ENCODE data around the gene TBRG4. TPM values are rescaled to one million over a fixed set of nuclear protein-coding genes. Genes with fewer than 3 reads are reported as not detected.
A peak's percentile ranks its signal among the peaks of the same experiment; 100 is the strongest.

Gene TBRG4
- total RNA-seq, 1 donor from 2014 or later = 58.0 TPM

GRCh38 chr7:45143616-45144015 lies 32.1 kb upstream of the TBRG4 start:
- DNase-seq (ENCODE audit: low spot score) = no peak

GRCh38 chr7:45140827-45141226 lies 29.3 kb upstream of the TBRG4 start:
- no peak for DNase-seq (ENCODE audit: low spot score)

- DNase-seq (ENCODE audit: low spot score) = no peak
Measured at GRCh38 chr7:45138433-45139267, 27.2 kb upstream of the TBRG4 start.

- DNase-seq (ENCODE audit: low spot score) = peak; percentile 66
Measured at GRCh38 chr7:45136106-45137060, 24.9 kb upstream of the TBRG4 start.

GRCh38 chr7:45133877-45134276 lies 22.4 kb upstream of the TBRG4 start:
- no peak for DNase-seq (ENCODE audit: low spot score)

- DNase-seq (ENCODE audit: low spot score) = no peak
Measured at GRCh38 chr7:45133352-45133751, 21.9 kb upstream of the TBRG4 start.

GRCh38 chr7:45132708-45133320 lies 21.3 kb upstream of the TBRG4 start:
- no peak for DNase-seq (ENCODE audit: low spot score)

GRCh38 chr7:45131891-45132290 lies 20.4 kb upstream of the TBRG4 start:
- no peak for DNase-seq (ENCODE audit: low spot score)

- DNase-seq (ENCODE audit: low spot score) = no peak
Measured at GRCh38 chr7:45130910-45131309, 19.4 kb upstream of the TBRG4 start.

- no peak for DNase-seq (ENCODE audit: low spot score)
Measured at GRCh38 chr7:45129906-45130305, 18.4 kb upstream of the TBRG4 start.

- no peak for DNase-seq (ENCODE audit: low spot score)
Measured at GRCh38 chr7:45129181-45129800, 17.8 kb upstream of the TBRG4 start.

- DNase-seq (ENCODE audit: low spot score) = no peak
Measured at GRCh38 chr7:45126920-45127319, 15.4 kb upstream of the TBRG4 start.

- DNase-seq (ENCODE audit: low spot score) = no peak
Measured at GRCh38 chr7:45126201-45126600, 14.7 kb upstream of the TBRG4 start.

GRCh38 chr7:45125193-45125904 lies 13.9 kb upstream of the TBRG4 start:
- DNase-seq (ENCODE audit: low spot score) = no peak

- DNase-seq (ENCODE audit: low spot score) = no peak
Measured at GRCh38 chr7:45123913-45124710, 12.6 kb upstream of the TBRG4 start.

- DNase-seq (ENCODE audit: low spot score) = no peak
Measured at GRCh38 chr7:45122975-45123860, 11.7 kb upstream of the TBRG4 start.

GRCh38 chr7:45119550-45119949 lies 8.1 kb upstream of the TBRG4 start:
- DNase-seq (ENCODE audit: low spot score) = no peak

- no peak for DNase-seq (ENCODE audit: low spot score)
Measured at GRCh38 chr7:45118889-45119331, 7.4 kb upstream of the TBRG4 start.

GRCh38 chr7:45118292-45118691 lies 6.8 kb upstream of the TBRG4 start:
- DNase-seq (ENCODE audit: low spot score) = no peak

All from mucosa of gallbladder (tissue), 1 donor.